ENCODE results near the gene TAF13.

The TAF13 gene

DNA sequence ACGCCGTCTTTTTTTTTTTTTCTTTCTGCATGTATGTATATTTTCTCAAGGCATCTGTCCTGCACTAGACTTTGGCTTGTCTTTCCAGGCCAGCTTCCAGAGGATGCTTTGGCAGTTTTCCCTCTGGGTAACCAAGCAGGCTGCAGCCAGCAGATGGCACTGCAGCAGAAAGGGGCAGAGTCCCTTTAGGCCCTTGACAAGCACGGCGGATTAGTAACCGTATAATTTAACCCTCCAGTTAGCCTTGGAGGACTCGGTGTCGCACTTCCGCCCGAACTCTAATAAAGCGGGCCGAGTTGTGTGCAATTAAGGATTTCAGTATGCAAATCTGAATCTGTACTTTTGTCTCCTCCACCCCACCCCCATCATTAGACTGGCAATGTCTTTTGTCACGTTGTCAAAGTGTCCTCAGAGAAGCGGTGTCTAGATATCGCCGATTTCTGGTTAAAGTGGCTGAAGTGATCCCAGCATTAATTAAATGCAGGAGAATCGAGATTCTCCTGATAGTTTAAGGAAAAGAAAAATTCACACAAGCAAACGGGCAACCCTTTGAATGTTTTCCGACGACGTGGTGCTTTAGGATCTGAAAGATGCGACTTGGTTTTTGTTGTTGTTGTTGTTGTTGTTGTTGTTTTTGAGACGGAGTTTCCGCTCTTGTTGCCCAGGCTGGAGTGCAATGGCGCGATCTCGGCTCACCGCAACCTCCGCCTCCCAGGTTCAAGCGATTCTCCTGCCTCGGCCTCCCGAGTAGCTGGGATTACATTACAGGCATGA, 13.6 kb upstream of the TAF13 start (continued):
- TF ChIP-seq ZFP69B (tag by site-specific recombination; IDR thresholded peaks at IDR 0.05) (no peak), ZNF23 (tag by site-specific recombination; IDR thresholded peaks at IDR 0.05; ENCODE audit: borderline replicate concordance) (no peak), ZFHX2 (tag by site-specific recombination; conservative IDR thresholded peaks at IDR 0.05) (no peak)

DNA sequence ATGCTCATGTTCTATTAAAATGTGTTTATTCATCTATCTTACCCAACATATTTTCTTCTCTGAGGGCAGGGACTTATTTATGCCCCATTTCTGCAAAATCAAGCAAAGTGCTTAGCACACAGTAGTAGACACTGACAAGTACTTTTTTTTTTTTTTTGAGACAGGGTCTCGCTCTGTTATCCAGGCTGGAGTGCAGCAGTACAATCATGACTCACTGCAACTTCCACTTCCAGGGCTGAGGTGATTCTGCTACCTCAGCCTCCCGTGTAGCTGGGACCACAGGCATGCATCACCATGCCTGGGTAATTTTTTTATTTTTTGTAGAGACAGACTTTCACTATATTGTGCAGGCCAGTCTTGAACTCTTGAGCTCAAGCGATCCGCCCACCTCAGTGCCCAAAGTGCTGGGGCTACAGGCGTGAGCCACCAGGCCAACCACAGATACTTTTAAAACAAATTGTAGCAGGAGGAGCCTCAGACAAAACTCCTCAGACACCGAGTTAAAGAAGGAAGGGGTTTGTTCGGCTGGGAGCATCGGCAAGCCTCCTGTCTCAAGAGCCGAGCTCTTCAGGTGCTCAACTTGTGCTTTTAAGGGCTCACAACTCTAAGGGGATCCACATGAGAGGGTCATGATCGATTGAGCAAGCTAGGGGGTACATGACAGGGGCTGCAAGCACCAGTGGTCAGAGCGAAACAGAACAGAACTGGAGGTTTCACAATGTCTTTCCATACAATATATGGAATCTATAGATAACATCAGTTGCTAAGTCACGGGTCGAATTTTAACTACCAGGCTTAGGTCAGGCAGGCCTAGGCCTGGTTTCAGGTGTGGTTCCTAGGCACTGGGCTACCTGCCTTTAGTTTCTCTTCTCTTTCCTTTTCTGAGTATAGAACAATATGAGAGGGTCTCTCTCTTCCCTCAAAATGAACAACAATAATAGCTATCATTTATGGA, 9.0 kb upstream of the TAF13 start:
- ChIA-PET CTCF (interaction anchor here (0.7 to 1.6 kb wide), 5 partner anchors 15 to 762 kb away, joined by 3 to 8 read pairs (median 4); a partner anchor contains a TSS), POLR2A (interaction anchor here (4.1 kb wide), 1 partner anchor 15 kb away, joined by 20 read pairs; no protein-coding TSS in a partner anchor)
- TF ChIP-seq ZNF514 (tag by site-specific recombination; IDR thresholded peaks at IDR 0.05) (no peak), ZNF596 (tag by site-specific recombination; IDR thresholded peaks at IDR 0.05) (no peak), ZFP69B (tag by site-specific recombination; IDR thresholded peaks at IDR 0.05) (no peak), YY2 (tag by site-specific recombination; IDR thresholded peaks at IDR 0.05) (no peak), ZBTB8A (tag by site-specific recombination; IDR thresholded peaks at IDR 0.05) (no peak), ZNF48 (tag by site-specific recombination; IDR thresholded peaks at IDR 0.05) (no peak), ZNF560 (tag by site-specific recombination; IDR thresholded peaks at IDR 0.05; ENCODE audit: borderline replicate concordance) (no peak), ZNF837 (tag by site-specific recombination; IDR thresholded peaks at IDR 0.05) (no peak), GFI1B (tag by site-specific recombination; IDR thresholded peaks at IDR 0.05) (no peak)
- TF ChIP-seq, protein P1, sequence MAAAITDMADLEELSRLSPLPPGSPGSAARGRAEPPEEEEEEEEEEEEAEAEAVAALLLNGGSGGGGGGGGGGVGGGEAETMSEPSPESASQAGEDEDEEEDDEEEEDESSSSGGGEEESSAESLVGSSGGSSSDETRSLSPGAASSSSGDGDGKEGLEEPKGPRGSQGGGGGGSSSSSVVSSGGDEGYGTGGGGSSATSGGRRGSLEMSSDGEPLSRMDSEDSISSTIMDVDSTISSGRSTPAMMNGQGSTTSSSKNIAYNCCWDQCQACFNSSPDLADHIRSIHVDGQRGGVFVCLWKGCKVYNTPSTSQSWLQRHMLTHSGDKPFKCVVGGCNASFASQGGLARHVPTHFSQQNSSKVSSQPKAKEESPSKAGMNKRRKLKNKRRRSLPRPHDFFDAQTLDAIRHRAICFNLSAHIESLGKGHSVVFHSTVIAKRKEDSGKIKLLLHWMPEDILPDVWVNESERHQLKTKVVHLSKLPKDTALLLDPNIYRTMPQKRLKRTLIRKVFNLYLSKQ (tag by site-specific recombination; IDR thresholded peaks at IDR 0.05; ENCODE audit: borderline replicate concordance), result no peak
- TF ChIP-seq, protein P2, sequence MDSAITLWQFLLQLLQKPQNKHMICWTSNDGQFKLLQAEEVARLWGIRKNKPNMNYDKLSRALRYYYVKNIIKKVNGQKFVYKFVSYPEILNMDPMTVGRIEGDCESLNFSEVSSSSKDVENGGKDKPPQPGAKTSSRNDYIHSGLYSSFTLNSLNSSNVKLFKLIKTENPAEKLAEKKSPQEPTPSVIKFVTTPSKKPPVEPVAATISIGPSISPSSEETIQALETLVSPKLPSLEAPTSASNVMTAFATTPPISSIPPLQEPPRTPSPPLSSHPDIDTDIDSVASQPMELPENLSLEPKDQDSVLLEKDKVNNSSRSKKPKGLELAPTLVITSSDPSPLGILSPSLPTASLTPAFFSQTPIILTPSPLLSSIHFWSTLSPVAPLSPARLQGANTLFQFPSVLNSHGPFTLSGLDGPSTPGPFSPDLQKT (IDR thresholded peaks at IDR 0.05; ENCODE audit: borderline replicate concordance, low read depth, low read length), result no peak
- TF ChIP-seq, protein P3, sequence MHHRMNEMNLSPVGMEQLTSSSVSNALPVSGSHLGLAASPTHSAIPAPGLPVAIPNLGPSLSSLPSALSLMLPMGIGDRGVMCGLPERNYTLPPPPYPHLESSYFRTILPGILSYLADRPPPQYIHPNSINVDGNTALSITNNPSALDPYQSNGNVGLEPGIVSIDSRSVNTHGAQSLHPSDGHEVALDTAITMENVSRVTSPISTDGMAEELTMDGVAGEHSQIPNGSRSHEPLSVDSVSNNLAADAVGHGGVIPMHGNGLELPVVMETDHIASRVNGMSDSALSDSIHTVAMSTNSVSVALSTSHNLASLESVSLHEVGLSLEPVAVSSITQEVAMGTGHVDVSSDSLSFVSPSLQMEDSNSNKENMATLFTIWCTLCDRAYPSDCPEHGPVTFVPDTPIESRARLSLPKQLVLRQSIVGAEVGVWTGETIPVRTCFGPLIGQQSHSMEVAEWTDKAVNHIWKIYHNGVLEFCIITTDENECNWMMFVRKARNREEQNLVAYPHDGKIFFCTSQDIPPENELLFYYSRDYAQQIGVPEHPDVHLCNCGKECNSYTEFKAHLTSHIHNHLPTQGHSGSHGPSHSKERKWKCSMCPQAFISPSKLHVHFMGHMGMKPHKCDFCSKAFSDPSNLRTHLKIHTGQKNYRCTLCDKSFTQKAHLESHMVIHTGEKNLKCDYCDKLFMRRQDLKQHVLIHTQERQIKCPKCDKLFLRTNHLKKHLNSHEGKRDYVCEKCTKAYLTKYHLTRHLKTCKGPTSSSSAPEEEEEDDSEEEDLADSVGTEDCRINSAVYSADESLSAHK (tag by site-specific recombination; IDR thresholded peaks at IDR 0.05), result no peak
- TF ChIP-seq, protein P4, sequence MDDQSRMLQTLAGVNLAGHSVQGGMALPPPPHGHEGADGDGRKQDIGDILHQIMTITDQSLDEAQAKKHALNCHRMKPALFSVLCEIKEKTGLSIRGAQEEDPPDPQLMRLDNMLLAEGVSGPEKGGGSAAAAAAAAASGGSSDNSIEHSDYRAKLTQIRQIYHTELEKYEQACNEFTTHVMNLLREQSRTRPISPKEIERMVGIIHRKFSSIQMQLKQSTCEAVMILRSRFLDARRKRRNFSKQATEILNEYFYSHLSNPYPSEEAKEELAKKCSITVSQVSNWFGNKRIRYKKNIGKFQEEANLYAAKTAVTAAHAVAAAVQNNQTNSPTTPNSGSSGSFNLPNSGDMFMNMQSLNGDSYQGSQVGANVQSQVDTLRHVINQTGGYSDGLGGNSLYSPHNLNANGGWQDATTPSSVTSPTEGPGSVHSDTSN (CRISPR knock-in tag; IDR thresholded peaks at IDR 0.05), result no peak
- TF ChIP-seq, protein P5, sequence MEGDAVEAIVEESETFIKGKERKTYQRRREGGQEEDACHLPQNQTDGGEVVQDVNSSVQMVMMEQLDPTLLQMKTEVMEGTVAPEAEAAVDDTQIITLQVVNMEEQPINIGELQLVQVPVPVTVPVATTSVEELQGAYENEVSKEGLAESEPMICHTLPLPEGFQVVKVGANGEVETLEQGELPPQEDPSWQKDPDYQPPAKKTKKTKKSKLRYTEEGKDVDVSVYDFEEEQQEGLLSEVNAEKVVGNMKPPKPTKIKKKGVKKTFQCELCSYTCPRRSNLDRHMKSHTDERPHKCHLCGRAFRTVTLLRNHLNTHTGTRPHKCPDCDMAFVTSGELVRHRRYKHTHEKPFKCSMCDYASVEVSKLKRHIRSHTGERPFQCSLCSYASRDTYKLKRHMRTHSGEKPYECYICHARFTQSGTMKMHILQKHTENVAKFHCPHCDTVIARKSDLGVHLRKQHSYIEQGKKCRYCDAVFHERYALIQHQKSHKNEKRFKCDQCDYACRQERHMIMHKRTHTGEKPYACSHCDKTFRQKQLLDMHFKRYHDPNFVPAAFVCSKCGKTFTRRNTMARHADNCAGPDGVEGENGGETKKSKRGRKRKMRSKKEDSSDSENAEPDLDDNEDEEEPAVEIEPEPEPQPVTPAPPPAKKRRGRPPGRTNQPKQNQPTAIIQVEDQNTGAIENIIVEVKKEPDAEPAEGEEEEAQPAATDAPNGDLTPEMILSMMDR (tag by site-specific recombination; IDR thresholded peaks at IDR 0.05), result no peak
- Histone ChIP-seq H3K9me3 (ENCODE audit: control insufficient read depth, insufficient read depth, low read depth, low read length) (no peaks in the 10 kb centered on the region), H3K4me1 (ENCODE audit: control insufficient read depth, insufficient read depth, low read length) (no peaks in the 10 kb centered on the region), H3K4me3 (ENCODE audit: low read depth, low read length) (no peak overlapping the region), H3K36me3 (ENCODE audit: control insufficient read depth in 2 of 2, insufficient read depth in 1 of 2, low read length in 2 of 2) (no peaks in the 10 kb centered on the region), H3K27ac (ENCODE audit: extremely low read depth, low read depth, low read length) (no peak overlapping the region)
